Globus pallidus (tissue), 1 donor: ENCODE measurements around the gene SOS2.

ENCODE experiments used
- DNase-seq: peaks from one replicate; pipeline ENCODE4 v3.0.0-alpha.2; 2015; ENCODE audit warnings: low spot score

Gene SOS2

DNA sequence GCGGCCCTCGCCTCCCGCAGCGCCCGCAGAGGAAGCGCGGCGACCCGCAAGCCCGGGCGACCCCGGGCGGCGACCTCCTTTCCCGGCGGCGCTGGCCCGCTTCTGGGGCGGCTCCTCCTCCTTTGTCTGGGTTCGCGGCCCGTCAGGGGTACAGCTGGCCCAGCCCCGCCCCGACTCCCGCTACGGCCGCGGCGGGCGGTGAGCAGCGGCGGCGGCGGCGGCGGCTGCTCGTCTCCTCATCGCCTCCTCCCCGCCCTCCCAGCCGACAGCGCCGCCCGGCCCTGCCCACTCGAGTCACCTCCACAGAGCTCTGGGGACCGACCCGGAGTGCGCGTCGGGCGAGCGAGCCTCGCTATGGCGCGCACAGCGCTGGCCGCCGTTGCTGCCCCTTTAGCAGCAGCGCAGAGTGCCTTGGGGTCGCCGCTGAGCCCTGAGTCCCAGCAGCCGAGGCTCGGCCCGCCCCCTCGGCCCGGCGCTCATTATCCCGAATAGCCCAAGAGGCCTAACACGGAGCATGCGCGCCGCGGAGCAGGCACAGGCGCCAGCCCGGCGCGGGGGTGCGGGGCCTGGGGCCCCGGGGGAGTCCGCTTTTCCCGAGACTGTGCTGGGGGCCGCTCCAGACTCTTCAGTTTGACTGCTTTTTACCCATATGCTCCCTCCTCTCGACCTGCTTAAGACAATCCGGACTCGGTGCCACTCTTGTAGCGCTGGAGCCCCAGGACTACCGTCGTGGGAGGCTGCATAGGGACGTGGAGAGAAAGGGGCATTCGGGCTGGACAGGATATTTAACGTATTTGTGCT is at the start of gene SOS2:
TSS of gene SOS2 (minus strand) at position 104 of the 801 bp plus-strand sequence. CDS start 295 bp downstream, outside the sequence.
- DNase-seq = peak; percentile 90

- no peak for DNase-seq
These were observed 41.1 kb upstream of the SOS2 start for GRCh38 chr14:50272498-50272897.

DNA sequence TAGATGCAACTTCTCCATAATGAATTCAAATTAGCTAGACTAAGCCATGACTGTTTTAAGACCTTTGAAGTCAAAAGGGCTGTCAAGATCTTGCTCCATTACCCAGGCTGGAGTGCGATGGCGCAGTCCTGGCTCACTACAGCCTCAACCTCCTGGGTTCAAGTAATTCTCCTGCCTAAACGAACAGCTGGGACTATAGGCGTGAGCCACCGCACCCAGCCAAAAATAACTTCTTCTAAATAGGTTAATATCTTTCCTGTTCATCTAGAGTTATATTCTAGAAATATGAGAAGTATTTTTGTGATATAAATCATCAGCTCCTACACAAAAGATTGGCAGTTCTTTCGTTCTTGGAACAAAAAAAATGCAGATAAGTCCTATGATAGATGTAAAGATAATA is 39.6 kb upstream of the SOS2 start:
- DNase-seq = no peak

DNA sequence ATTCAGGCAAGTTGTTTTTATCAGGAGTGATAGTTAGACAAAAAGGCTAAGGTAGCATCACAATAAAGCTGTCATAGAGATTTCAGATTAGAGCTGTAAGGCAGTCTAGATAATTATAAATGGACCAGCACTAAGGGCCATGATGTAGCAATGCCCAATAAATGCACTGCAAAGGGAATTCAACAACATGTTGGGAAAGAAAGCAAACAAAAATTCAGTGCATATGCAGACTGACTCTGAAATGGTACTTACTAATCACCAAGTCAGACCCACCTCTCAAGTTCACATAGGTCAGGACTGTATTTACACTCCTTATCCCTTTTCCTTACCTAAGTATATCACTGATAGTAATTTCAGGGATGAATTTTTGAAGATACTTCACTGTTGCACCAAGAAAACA is 33.7 kb upstream of the SOS2 start:
- DNase-seq = no peak

DNA sequence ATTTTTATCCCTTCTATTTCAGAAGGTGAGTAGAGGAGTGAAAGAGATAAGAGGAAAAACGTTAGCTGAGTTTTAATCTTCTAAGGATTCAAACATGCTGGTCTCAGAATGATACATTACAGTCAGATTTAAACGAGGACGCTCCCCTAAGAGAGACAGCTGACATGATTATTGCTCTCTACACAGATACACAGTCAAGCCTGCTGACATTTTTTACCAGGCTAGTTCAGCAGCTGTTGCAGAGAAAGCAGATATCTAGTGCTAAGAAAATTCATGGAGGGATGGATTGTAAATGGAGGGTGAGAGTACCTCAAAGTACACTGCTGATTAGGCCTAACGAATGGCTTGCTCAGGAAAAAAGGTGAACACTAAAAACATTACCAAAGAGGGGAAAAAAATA is 31.9 kb upstream of the SOS2 start:
- no peak for DNase-seq

DNA sequence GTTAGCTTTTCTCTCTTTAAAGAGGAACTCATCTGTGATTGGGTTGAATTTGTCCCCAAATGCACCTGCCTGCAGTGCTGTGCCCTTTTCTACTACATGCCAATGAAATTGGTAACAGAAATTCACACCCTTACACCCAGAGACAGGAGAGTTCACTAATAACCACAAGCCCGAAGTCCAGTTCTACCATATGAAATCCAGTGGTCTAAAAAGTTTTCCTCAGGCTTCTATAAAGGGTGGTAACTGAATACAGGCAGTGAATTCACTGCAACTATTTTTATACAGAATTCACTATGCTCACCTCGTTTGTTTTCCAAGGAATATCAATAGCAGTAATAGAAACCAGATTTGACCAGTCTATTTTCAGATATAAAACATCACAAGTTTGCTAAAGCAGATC is 31.5 kb upstream of the SOS2 start:
- no peak for DNase-seq

GRCh38 chr14:50260511-50260910 is 29.1 kb upstream of the SOS2 start:
- peak; percentile 17 for DNase-seq

DNA sequence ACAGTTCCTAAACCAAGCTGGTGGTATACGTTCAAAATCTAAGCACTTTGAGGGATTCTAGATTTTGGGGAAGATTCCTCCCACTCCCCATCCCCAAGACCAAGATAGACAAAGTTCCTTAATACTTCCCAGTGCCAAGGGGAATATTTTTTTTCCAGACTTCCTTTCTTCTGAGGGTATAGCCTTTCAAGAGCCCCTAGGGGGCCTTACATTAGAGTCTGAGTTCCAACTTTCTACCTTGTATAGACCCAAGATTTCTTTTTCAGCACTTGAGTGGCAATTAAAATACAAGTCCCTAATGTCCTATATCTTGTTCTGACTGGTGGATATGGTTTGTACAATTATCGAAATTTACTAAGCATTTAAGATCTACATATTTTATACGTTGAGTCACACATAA is 28.7 kb upstream of the SOS2 start:
- DNase-seq = no peak

GRCh38 chr14:50257732-50258131 is 26.4 kb upstream of the SOS2 start:
- DNase-seq = no peak

GRCh38 chr14:50254248-50254647 is 22.9 kb upstream of the SOS2 start:
- DNase-seq = no peak

DNA sequence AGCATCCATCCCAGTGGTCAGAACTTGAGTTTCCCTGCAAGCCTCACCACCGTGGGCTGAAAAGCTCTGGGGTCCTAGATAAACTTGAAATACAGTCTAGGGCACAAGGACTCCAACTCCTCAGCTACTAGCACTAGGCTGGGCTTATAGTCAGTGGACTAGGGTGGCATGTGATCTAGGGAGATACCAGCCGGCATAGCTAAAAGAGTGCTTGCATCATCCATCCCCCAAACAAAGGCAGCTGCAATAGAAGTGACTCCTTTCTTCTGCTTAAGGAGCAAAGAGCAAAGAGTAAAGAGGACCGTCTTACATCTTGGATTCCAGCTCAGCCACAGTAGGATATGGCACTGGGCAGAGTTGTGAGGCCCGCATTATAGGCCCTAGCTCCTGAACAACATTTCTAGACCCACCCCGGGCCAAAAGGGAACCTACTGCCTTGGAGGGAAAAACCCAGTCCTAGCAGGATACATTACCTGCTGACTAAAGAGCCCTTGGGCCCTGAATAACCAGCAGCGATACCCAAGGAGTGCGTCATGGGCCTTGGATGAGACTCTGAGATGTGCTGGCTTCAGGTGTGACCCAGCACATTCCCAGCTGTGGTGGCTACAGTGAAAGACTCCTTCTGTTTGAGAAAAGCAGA is 17.9 kb upstream of the SOS2 start:
- DNase-seq = no peak

GRCh38 chr14:50247245-50247644 is 15.9 kb upstream of the SOS2 start:
- DNase-seq = no peak

DNA sequence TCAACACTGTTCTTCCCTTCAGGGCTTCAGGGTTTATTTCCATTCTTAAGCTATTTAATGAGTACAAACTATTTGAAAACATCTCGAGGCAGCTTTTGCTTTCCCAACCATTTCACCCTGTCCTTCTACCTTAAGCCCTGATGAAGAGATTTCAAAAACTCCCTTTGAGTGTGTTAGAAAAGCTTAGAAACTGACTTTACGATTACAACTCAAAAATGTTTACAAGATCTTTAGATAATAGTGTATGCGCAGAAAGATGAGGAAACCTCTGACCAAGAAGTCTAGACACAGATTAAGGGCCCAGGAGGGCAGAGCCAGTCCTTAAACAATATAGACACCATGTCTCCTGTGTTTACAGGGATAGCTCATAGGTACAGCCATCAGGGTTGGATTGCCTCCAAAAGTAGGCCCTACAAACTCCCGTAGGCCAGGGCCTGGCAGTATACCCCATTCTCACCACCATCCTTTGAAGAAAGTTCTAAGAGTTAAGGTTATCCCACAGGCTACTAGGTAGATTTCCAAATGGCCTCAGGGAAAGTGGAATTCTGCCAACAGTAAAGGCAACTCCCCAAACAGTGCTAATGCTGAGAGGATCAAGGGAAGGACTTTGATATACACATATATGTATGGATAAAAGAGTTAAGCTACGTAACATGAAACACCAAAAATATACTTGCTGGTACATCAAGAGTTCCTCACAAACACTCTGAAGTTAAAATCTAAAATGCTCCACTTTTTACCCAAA is 11.4 kb upstream of the SOS2 start:
- no peak for DNase-seq

- DNase-seq = no peak
These were observed 10.7 kb upstream of the SOS2 start for GRCh38 chr14:50242096-50242495.

DNA sequence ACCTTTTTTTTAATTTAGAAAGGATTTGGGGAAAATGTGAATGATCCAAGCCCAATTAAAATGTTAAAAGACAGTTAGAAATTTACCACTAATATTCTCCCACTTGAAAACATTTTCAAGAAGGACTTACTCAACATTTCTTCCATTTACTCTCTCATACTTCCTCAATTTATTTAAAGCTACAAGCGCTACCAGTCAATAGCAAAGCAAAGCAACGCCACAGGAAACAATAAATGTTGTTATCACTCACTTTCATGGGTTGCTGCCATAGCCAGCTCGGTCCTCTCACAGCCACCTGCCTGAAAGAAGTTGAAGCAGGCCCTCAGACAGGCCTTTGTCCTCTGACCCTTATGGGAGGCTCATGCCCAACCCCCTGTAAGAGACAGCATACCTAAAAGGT is 6.0 kb upstream of the SOS2 start:
- DNase-seq = no peak

DNA sequence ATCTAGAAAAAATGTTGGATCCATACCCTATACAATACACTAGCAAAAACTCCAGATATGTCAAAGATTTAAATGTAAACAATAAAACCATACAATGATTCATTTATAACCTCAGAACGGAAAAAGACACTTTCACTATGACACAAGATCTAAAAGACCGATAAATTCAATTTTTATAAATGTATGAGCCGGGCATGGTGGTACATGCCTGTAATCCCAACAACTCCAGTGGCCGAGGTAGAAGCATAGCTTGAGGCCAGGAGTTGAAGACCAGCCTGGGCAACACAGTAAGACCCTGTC is 2.5 kb upstream of the SOS2 start:
- no peak for DNase-seq

- no peak for DNase-seq
These were observed 2.0 kb upstream of the SOS2 start for GRCh38 chr14:50233166-50233950.

DNA sequence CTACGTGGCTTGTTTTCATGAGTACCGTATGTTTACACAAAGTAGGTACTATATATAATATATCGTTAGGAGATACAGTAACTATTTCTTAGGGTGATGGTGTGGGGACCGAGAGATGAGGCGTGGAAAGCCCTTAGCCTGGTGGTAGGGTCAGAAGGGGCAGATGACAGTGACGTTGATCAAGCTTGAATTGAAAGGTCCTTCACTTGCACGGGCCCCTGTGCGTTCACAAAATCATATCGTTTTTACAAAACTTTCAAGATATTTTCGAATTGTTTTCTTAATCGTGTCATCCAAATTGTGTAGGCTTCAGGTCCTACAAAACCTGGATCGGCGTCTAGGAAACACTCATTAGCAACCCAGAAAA is 881 bp upstream of the SOS2 start:
- DNase-seq = no peak

DNA sequence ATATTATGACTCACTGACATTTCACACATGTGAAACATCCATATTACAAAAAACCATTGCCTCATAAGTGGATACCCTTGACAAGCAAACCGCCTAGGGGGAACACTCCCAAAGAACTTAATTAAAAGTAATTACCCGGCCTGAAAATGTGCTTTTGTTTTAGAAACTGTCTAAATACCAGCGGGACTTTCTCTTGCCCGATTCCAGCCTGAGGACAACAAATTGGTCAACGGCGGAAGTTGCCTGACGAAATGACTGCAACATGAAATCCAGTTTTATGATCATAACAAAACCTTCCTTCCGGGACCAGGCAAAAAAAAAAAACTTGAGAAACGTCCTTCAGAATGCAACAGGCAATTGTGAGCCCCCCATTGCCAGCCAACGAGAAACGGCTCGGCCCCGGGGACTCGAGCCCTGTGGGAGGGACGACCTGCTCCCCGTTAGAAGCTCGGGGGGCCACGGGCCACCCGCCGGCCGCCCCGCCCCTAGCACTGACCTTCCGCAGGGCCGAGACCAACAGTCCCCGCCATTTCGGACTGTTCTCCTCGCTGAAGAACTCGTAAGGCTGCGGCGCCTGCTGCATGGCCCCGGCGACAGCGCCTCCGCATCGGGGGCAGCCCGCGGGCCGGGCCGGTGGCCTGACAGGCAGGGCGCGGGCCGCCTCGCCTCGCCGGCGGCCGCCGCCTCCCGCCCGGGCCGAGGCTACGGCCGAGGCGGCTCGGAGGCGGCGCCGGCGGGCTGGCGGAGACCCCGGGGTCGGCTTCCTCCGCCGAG is 490 bp downstream of the SOS2 start:
- peak; percentile 61 for DNase-seq

- peak; percentile 22 for DNase-seq
These were observed 1.0 kb downstream of the SOS2 start for GRCh38 chr14:50230401-50230700.

DNA sequence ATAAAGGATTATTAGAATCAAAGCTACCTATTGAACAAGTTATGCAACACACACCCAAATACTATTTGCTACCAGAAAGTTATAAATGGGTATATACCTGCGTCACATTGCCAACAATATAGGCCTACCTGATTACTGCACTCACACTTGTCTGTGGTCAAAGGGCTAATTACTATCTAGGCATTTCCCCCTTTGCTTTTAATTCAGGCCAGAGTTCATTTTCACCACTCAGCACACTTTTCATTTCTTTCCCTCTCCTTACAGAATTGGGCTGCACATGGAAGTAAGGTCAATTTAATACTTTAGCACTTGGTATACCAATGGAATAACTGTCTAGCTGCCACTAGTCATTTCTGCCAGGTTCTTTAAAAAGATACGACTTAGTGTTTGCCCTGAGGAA is 1.7 kb downstream of the SOS2 start:
- DNase-seq = no peak

DNA sequence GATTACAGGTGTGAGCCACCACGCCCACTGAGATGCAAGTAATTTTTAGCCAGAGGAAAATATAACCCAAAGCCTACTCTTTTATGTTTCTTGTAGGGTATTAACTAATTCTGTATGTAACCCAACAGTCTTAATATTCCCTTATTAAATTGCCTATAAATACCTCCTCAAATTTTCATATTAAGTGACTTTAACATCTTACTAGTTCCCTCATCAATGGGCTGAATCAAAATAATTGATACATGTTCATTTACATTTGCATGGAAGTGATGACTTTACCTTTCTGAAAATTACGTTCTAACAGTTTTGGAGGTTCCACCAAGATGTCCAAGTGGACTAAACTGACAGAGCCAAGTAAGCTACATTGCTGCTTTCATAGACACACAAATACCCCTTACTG is 3.1 kb downstream of the SOS2 start:
- no peak for DNase-seq
